Smooth muscle cell (in vitro differentiated cells): ENCODE measurements around the gene SH3BGR. TPM values are rescaled to one million over a fixed set of nuclear protein-coding genes. Genes with fewer than 3 reads are reported as not detected.

Source experiments
- DNase-seq: peaks from one replicate; lab custom pipeline; 2025; ENCODE audit not compliant: unreplicated experiment; lab: John Stamatoyannopoulos, UW
- H2AFZ ChIP-seq: fragments of 200-600 bp; sonication (generic); 2 replicates; pipeline ENCODE4 v1.6.0; 2016; ENCODE audit warnings: antibody characterized with exemption, low read depth, mild to moderate bottlenecking
- H3F3A ChIP-seq: fragments of 200-600 bp; sonication (generic); 2 replicates; pipeline ENCODE4 v1.6.0; 2017; ENCODE audit warnings: antibody characterized with exemption, low read depth
- H3K27ac ChIP-seq: fragments of 200-600 bp; sonication (generic); 2 replicates; pipeline ENCODE4 v1.5.1; 2016; ENCODE audit warnings: low read depth, mild to moderate bottlenecking
- H3K27me3 ChIP-seq: fragments of 200-600 bp; sonication (generic); 2 replicates; pipeline ENCODE4 v1.6.1; 2016; ENCODE audit warnings: low read depth, mild to moderate bottlenecking
- H3K36me3 ChIP-seq: fragments of 200-600 bp; sonication (generic); 2 replicates; pipeline ENCODE4 v1.5.1; 2016; ENCODE audit warnings: low read depth
- H3K4me1 ChIP-seq: fragments of 200-600 bp; sonication (generic); 2 replicates; pipeline ENCODE4 v1.5.1; 2016; ENCODE audit warnings: low read depth
- H3K4me2 ChIP-seq: fragments of 200-600 bp; sonication (generic); 2 replicates; pipeline ENCODE4 v1.6.0; 2016; ENCODE audit warnings: mild to moderate bottlenecking
- H3K4me3 ChIP-seq: fragments of 200-600 bp; sonication (generic); 2 replicates; pipeline ENCODE4 v1.5.1; 2016; ENCODE audit warnings: mild to moderate bottlenecking
- H3K79me2 ChIP-seq: fragments of 200-600 bp; sonication (generic); 2 replicates; pipeline ENCODE4 v1.6.0; 2016; ENCODE audit warnings: low read depth, mild to moderate bottlenecking
- H3K9ac ChIP-seq: fragments of 200-600 bp; sonication (generic); 2 replicates; pipeline ENCODE4 v1.6.0; 2016; ENCODE audit warnings: low read depth
- H3K9me3 ChIP-seq: fragments of 200-600 bp; sonication (generic); replicated peaks from 2 replicates; pipeline ENCODE4 v1.5.1; 2016; ENCODE audit warnings: low read depth
- H4K20me1 ChIP-seq: fragments of 200-600 bp; sonication (generic); 2 replicates; pipeline ENCODE4 v1.6.0; 2016; ENCODE audit warnings: low read depth
- CTCF ChIP-seq: fragments of 200-600 bp; sonication (generic); IDR thresholded peaks from 2 replicates; pipeline ENCODE4 v1.5.1; 2017; ENCODE audit warnings: borderline replicate concordance, mild to moderate bottlenecking, antibody characterized with exemption; ENCODE audit not compliant: insufficient read depth, poor library complexity, severe bottlenecking
- WGBS: methylation state at CpG from one replicate; pipeline ENCODE4 v1.1.7; 2016; ENCODE audit warnings: low lambda C conversion rate; 5-methylcytosine and 5-hydroxymethylcytosine counted together
- microRNA-seq: library from miRNA; unstranded; fragments of <30 nt; microRNA quantifications from one replicate; pipeline ENCODE4, GENCODE V29; 2016; ENCODE audit warnings: borderline number of aligned reads
- polyA plus RNA-seq: library from polyadenylated mRNA; unstranded; fragments of >200 nt; fragmentation: Nextera tagmentation; extraction: Ambion mirVana; gene quantifications from 2 replicates; pipeline ENCODE4 v1.2.1, GENCODE V29; 2016
- small RNA-seq: library from RNA; depleted of rRNA; stranded (forward); fragments of <200 nt; gene quantifications from one replicate; pipeline ENCODE3, GENCODE V24; 2014
- total RNA-seq: library from RNA; depleted of rRNA; stranded (reverse); fragments of >200 nt; gene quantifications from 2 replicates; pipeline ENCODE4 v1.2.3, GENCODE V29; 2014

SH3BGR gene
- total and polyA plus RNA-seq, 2 experiments from 2014 or later: 4.9 to 12.5 TPM

- DNase-seq: no peak
- WGBS: 93% methylated on average over 2 of the region's 2 CpGs
Observed at GRCh38 chr21:39561140-39561539, 109.4 kb downstream of the SH3BGR start.

GRCh38 chr21:39562791-39563770 is 111.3 kb downstream of the SH3BGR start:
- no peak overlapping the region for H3K27ac ChIP-seq
- no peaks in the 10 kb centered on the region for H3K79me2 ChIP-seq
- H3K27me3 ChIP-seq: peaks cover 4% of the 10 kb centered on the region
- no peak overlapping the region for H3K9ac ChIP-seq
- 90% methylated on average over 12 of the region's 12 CpGs for WGBS
- no peak for DNase-seq
- H3F3A ChIP-seq: no peaks in the 10 kb centered on the region
- no peak overlapping the region for H2AFZ ChIP-seq
- no peaks in the 10 kb centered on the region for H3K4me1 ChIP-seq
- H3K4me3 ChIP-seq: no peak overlapping the region
- H3K9me3 ChIP-seq: no peaks in the 10 kb centered on the region
- no peaks in the 10 kb centered on the region for H4K20me1 ChIP-seq
- H3K4me2 ChIP-seq: no peak overlapping the region
- H3K36me3 ChIP-seq: no peaks in the 10 kb centered on the region
- TF ChIP-seq CTCF: no peak

More at GRCh38 chr21:39561140-39561539, 109.4 kb downstream of the SH3BGR start:
- TF ChIP-seq CTCF: no peak
- no peak overlapping the region for H3K4me3 ChIP-seq
- H3K79me2 ChIP-seq: no peaks in the 10 kb centered on the region
- H3K27ac ChIP-seq: no peak overlapping the region
- no peaks in the 10 kb centered on the region for H3K36me3 ChIP-seq
- H3K27me3 ChIP-seq: no peaks in the 10 kb centered on the region
- no peaks in the 10 kb centered on the region for H4K20me1 ChIP-seq
- no peaks in the 10 kb centered on the region for H3K9me3 ChIP-seq
- H3K9ac ChIP-seq: no peak overlapping the region
- H3K4me2 ChIP-seq: no peak overlapping the region
- no peaks in the 10 kb centered on the region for H3F3A ChIP-seq
- H2AFZ ChIP-seq: no peak overlapping the region
- H3K4me1 ChIP-seq: peaks cover 5% of the 10 kb centered on the region

GRCh38 chr21:39564200-39564599 is 112.4 kb downstream of the SH3BGR start:
- Histone ChIP-seq H3K27me3 (peaks cover 4% of the 10 kb centered on the region), H3K4me2 (no peak overlapping the region), H3K27ac (no peak overlapping the region), H3F3A (no peaks in the 10 kb centered on the region), H3K9me3 (no peaks in the 10 kb centered on the region), H4K20me1 (no peaks in the 10 kb centered on the region), H3K4me3 (no peak overlapping the region), H3K79me2 (no peaks in the 10 kb centered on the region), H3K4me1 (no peaks in the 10 kb centered on the region), H2AFZ (no peak overlapping the region), H3K9ac (no peak overlapping the region), H3K36me3 (no peaks in the 10 kb centered on the region)
- no peak for TF ChIP-seq CTCF
- 89% methylated on average over 3 of the region's 3 CpGs for WGBS
- DNase-seq: no peak

Small RNA genes within 50 kb of the gene (microRNA-seq; reads per million reads assigned to microRNA genes)
- not detected for gene MIR6508

Small RNA genes within 50 kb of the gene (small RNA-seq; reads per million reads assigned to genes)
- 0.13 reads per million for gene MIR6508

Other genes starting within 250 kb of the SH3BGR start
- 51.0 and 61.4 TPM in 2 replicates for gene BRWD1, start 138.3 kb upstream of the SH3BGR start, total RNA-seq
- gene BRWD1, start 138.3 kb upstream of the SH3BGR start, polyA plus RNA-seq: 19.0 and 23.5 TPM in 2 replicates
- 385 and 396 TPM in 2 replicates for gene HMGN1, start 102.9 kb upstream of the SH3BGR start, total RNA-seq
- 404 and 427 TPM in 2 replicates for gene HMGN1, start 102.9 kb upstream of the SH3BGR start, polyA plus RNA-seq
- 1.2 and 2.2 TPM in 2 replicates for gene LCA5L, start 6.2 kb upstream of the SH3BGR start, total RNA-seq
- 2.4 and 2.6 TPM in 2 replicates for gene LCA5L, start 6.2 kb upstream of the SH3BGR start, polyA plus RNA-seq
- 1.7 and 3.8 TPM in 2 replicates for gene B3GALT5, start 161.0 kb downstream of the SH3BGR start, total RNA-seq
- 0.73 and 1.3 TPM in 2 replicates for gene B3GALT5, start 161.0 kb downstream of the SH3BGR start, polyA plus RNA-seq